AG04450 (cell line): ENCODE measurements around the gene SPAG5. TPM values are rescaled to one million over a fixed set of nuclear protein-coding genes. Genes with fewer than 3 reads are reported as not detected.

ENCODE experiments used
- CTCF ChIA-PET: fragments of 300-600, 350-600 bp; formaldehyde crosslinking; extraction: SDS; loops from one replicate; lab custom pipeline; 2022; ENCODE audit warnings: antibody characterized with exemption, inconsistent platforms; lab: Charles Lee
- POLR2A ChIA-PET: fragments of 350-600 bp; formaldehyde crosslinking; extraction: SDS; loops from one replicate; lab custom pipeline; 2021; ENCODE audit warnings: antibody characterized with exemption, inconsistent platforms; lab: Yijun Ruan, JAX
- DNase-seq: peaks from one replicate; pipeline ENCODE4 v3.0.0-alpha.2; 2011; ENCODE audit warnings: low read depth, low spot score
- H3K27ac ChIP-seq: one replicate; pipeline ENCODE4 v1.5.1; 2012; ENCODE audit warnings: low read depth, low read length, control low read depth
- H3K27me3 ChIP-seq: one replicate; pipeline ENCODE4 v1.6.0; 2012; ENCODE audit warnings: low read length; ENCODE audit not compliant: control insufficient read depth, insufficient read depth
- H3K4me3 ChIP-seq: 2 replicates; pipeline ENCODE4 v1.5.1; 2011; ENCODE audit warnings: mild to moderate bottlenecking, low read depth, low read length, control low read depth
- H3K9me3 ChIP-seq: 2 replicates; pipeline ENCODE4 v1.5.1; 2012; ENCODE audit warnings: low read length; ENCODE audit not compliant: control insufficient read depth, insufficient read depth
- CTCF ChIP-seq: IDR thresholded peaks from 2 replicates; pipeline ENCODE4 v1.5.1; 2011; ENCODE audit warnings: low read depth, low read length, control low read depth, inconsistent platforms
- polyA plus RNA-seq: library from polyadenylated mRNA; depleted of rRNA; stranded (reverse); fragments of >200 nt; gene quantifications from 2 replicates; pipeline ENCODE4 v1.2.3, GENCODE V29; 2011

Gene SPAG5
- polyA plus RNA-seq, 1 experiment: 17.4 TPM

- ChIA-PET CTCF (interaction anchor here (0.9 to 2.8 kb wide), 6 partner anchors 25 to 66 kb away, joined by 3 to 15 read pairs (median 4); no protein-coding TSS in a partner anchor), POLR2A (no interaction called here)
- H3K9me3 ChIP-seq: no peaks in the 10 kb centered on the region
- DNase-seq: no peak
- TF ChIP-seq CTCF: no peak
- no peak overlapping the region for H3K4me3 ChIP-seq
- H3K27ac ChIP-seq: no peak overlapping the region
- no peaks in the 10 kb centered on the region for H3K27me3 ChIP-seq
Measured at GRCh38 chr17:28547096-28547622, 51.7 kb downstream of the SPAG5 start.

- CTCF ChIA-PET: interaction anchor here (2.7 kb wide), 1 partner anchor 51 kb away, joined by 15 read pairs; no protein-coding TSS in a partner anchor
- no peak overlapping the region for H3K27ac ChIP-seq
- POLR2A ChIA-PET: no interaction called here
- no peaks in the 10 kb centered on the region for H3K27me3 ChIP-seq
- H3K4me3 ChIP-seq: no peak overlapping the region
- no peak for TF ChIP-seq CTCF
- H3K9me3 ChIP-seq: no peaks in the 10 kb centered on the region
- no peak for DNase-seq
Measured at GRCh38 chr17:28545787-28546415, 52.9 kb downstream of the SPAG5 start.

GRCh38 chr17:28545141-28545503, 53.7 kb downstream of the SPAG5 start:
- TF ChIP-seq CTCF: no peak
- H3K4me3 ChIP-seq: no peak overlapping the region
- no peak overlapping the region for H3K27ac ChIP-seq
- no peak for DNase-seq
- ChIA-PET POLR2A (no interaction called here), CTCF (no interaction called here)
- H3K27me3 ChIP-seq: peaks cover 1% of the 10 kb centered on the region
- H3K9me3 ChIP-seq: no peaks in the 10 kb centered on the region

GRCh38 chr17:28544402-28545140, 54.3 kb downstream of the SPAG5 start:
- DNase-seq: no peak
- ChIA-PET POLR2A (no interaction called here), CTCF (no interaction called here)
- Histone ChIP-seq H3K27ac (no peak overlapping the region), H3K4me3 (no peak overlapping the region), H3K9me3 (no peaks in the 10 kb centered on the region), H3K27me3 (peaks cover 3% of the 10 kb centered on the region)
- TF ChIP-seq CTCF: no peak

GRCh38 chr17:28541439-28541838, 57.4 kb downstream of the SPAG5 start:
- ChIA-PET CTCF (interaction anchor here (0.6 to 3.0 kb wide), 17 partner anchors 8 to 195 kb away, joined by 3 to 70 read pairs (median 3); no protein-coding TSS in a partner anchor), POLR2A (no interaction called here)
- no peaks in the 10 kb centered on the region; the same call in 1 of the 2 replicates for H3K9me3 ChIP-seq
- DNase-seq: no peak
- H3K27me3 ChIP-seq: peaks cover 19% of the 10 kb centered on the region
- no peak for TF ChIP-seq CTCF
- H3K4me3 ChIP-seq: no peak overlapping the region
- no peak overlapping the region for H3K27ac ChIP-seq
